H1 (cell line): Measurements from ENCODE around the gene SH3PXD2B. TPM values are rescaled to one million over a fixed set of nuclear protein-coding genes. Genes with fewer than 3 reads are reported as not detected.

ENCODE experiments used
- CTCF ChIA-PET: fragments of 300-600 bp; sonication (Branson Sonifier 250); formaldehyde crosslinking; loops from one replicate; lab custom pipeline; 2021; ENCODE audit not compliant: partially characterized antibody; lab: Charles Lee
- POLR2A ChIA-PET: fragments of 300-600 bp; sonication (Branson Sonifier 250); formaldehyde crosslinking; loops from one replicate; lab custom pipeline; 2021; ENCODE audit warnings: inconsistent platforms; ENCODE audit not compliant: partially characterized antibody; lab: Charles Lee
- DNase-seq, 2 experiments: peaks; one replicate each; pipeline versions ENCODE4 v3.0.0 to v3.0.0-alpha.2; 2010 to 2022; ENCODE audit warnings: low spot score in 2 of 2, low read depth in 1 of 2, mixed read lengths in 1 of 2
- FAIRE-seq: peaks from 2 replicates; lab custom pipeline; 2011; peaks lifted over from hg19 to GRCh38; lab: Jason Lieb, UNC
- H2AFZ ChIP-seq: 2 replicates; pipeline ENCODE4 v1.8.1; 2012; ENCODE audit warnings: low read length, inconsistent platforms
- H2AK5ac ChIP-seq: 2 replicates; pipeline ENCODE4 v1.6.1; 2013; ENCODE audit warnings: low read depth, low read length
- H2BK120ac ChIP-seq: replicated peaks from 2 replicates; pipeline ENCODE3; 2013; ENCODE audit warnings: low read depth, low read length, inconsistent platforms
- H2BK12ac ChIP-seq: 2 replicates; pipeline ENCODE4 v1.6.1; 2013; ENCODE audit warnings: low read depth, low read length
- H2BK15ac ChIP-seq: 2 replicates; pipeline ENCODE4 v1.6.1; 2013; ENCODE audit warnings: low read length
- H2BK20ac ChIP-seq: 2 replicates; pipeline ENCODE4 v1.6.1; 2013; ENCODE audit warnings: low read length
- H2BK5ac ChIP-seq: 2 replicates; pipeline ENCODE4 v1.6.1; 2013; ENCODE audit warnings: low read depth, low read length
- H3K14ac ChIP-seq: 2 replicates; pipeline ENCODE4 v1.6.1; 2013; ENCODE audit warnings: inconsistent platforms; ENCODE audit not compliant: insufficient read length
- H3K18ac ChIP-seq: 2 replicates; pipeline ENCODE4 v1.6.1; 2013; ENCODE audit warnings: low read length; ENCODE audit errors: extremely low read depth
- H3K23ac ChIP-seq: 2 replicates; pipeline ENCODE4 v1.6.1; 2013; ENCODE audit warnings: inconsistent platforms; ENCODE audit not compliant: insufficient read length
- H3K23me2 ChIP-seq: 2 replicates; pipeline ENCODE4 v1.6.1; 2013; ENCODE audit warnings: low read depth, low read length
- H3K27ac ChIP-seq: 2 replicates; pipeline ENCODE4 v1.6.1; 2011; ENCODE audit warnings: low read depth, low read length, inconsistent platforms
- H3K27me3 ChIP-seq, 4 experiments: replicated peaks in 1 of 4; 1 replicate in 1 of 4; 2 replicates in 3 of 4; pipeline versions ENCODE4 v1.6.1 to v1.8.1; 2011 to 2013; ENCODE audit warnings: low read length in 3 of 4, mild to moderate bottlenecking in 3 of 4, inconsistent platforms in 2 of 4, mixed read lengths in 2 of 4, moderate library complexity in 1 of 4; ENCODE audit not compliant: control insufficient read depth in 3 of 4, insufficient read depth in 3 of 4; ENCODE audit errors: extremely low read depth in 1 of 4
- H3K36me3 ChIP-seq, 4 experiments: 2 replicates each; pipeline versions ENCODE4 v1.6.1 to v1.8.1; 2011 to 2013; ENCODE audit warnings: mild to moderate bottlenecking in 4 of 4, low read length in 3 of 4, moderate library complexity in 2 of 4, control low read depth in 1 of 4, inconsistent platforms in 1 of 4; ENCODE audit not compliant: insufficient read depth in 4 of 4, control insufficient read depth in 2 of 4
- H3K4ac ChIP-seq: replicated peaks from 2 replicates; pipeline ENCODE3; 2013; ENCODE audit warnings: low read length, low read depth, mixed read lengths, inconsistent platforms; ENCODE audit not compliant: insufficient read length
- H3K4me1 ChIP-seq, 4 experiments: replicated peaks in 1 of 4; 1 replicate in 1 of 4; 2 replicates in 3 of 4; pipeline versions ENCODE4 v1.6.1 to v1.8.1; 2011 to 2013; ENCODE audit warnings: low read length in 3 of 4, inconsistent platforms in 2 of 4, mixed read lengths in 1 of 4; ENCODE audit not compliant: insufficient read depth in 4 of 4, control insufficient read depth in 3 of 4
- H3K4me2 ChIP-seq, 2 experiments: 2 replicates each; pipeline versions ENCODE4 v1.6.1 to v1.8.1; 2011 to 2013; ENCODE audit warnings: low read depth in 2 of 2, low read length in 2 of 2, control low read depth in 1 of 2, inconsistent platforms in 1 of 2, mild to moderate bottlenecking in 1 of 2; ENCODE audit not compliant: insufficient read depth in 1 of 2
- H3K4me3 ChIP-seq, 4 experiments: fragments of 200-600, 300-600 bp in 1 of 4; sonication (generic), shearing (Covaris generic), sonication (Bioruptor Twin) in 1 of 4; 2 replicates each; pipeline versions ENCODE4 v1.5.1 to v1.8.1; 2011 to 2016; ENCODE audit warnings: low read length in 4 of 4, low read depth in 3 of 4, control low read depth in 2 of 4, inconsistent platforms in 2 of 4, mild to moderate bottlenecking in 2 of 4, mixed read lengths in 1 of 4, moderate library complexity in 1 of 4; ENCODE audit not compliant: insufficient read depth in 2 of 4; ENCODE audit errors: extremely low read depth in 1 of 4
- H3K56ac ChIP-seq: replicated peaks from 2 replicates; pipeline ENCODE3; 2013; ENCODE audit warnings: low read depth, mild to moderate bottlenecking, mixed read lengths, low read length, inconsistent platforms; ENCODE audit not compliant: insufficient read length
- H3K79me1 ChIP-seq: 2 replicates; pipeline ENCODE4 v1.6.1; 2013; ENCODE audit warnings: low read depth, low read length, control low read depth
- H3K79me2 ChIP-seq, 2 experiments: 2 replicates each; pipeline versions ENCODE4 v1.6.1 to v1.8.1; 2012 to 2013; ENCODE audit warnings: low read length in 2 of 2, mild to moderate bottlenecking in 2 of 2, inconsistent platforms in 1 of 2; ENCODE audit not compliant: insufficient read depth in 2 of 2, control insufficient read depth in 1 of 2
- H3K9ac ChIP-seq, 4 experiments: replicated peaks in 1 of 4; 1 replicate in 1 of 4; 2 replicates in 3 of 4; pipeline versions ENCODE4 v1.6.1 to v1.8.1; 2011 to 2013; ENCODE audit warnings: low read depth in 3 of 4, low read length in 3 of 4, control low read depth in 2 of 4, mild to moderate bottlenecking in 2 of 4, moderate library complexity in 2 of 4, inconsistent platforms in 1 of 4; ENCODE audit errors: extremely low read depth in 1 of 4
- H3K9me3 ChIP-seq, 2 experiments: 2 replicates each; pipeline versions ENCODE4 v1.6.1 to v1.8.1; 2012 to 2013; ENCODE audit warnings: mild to moderate bottlenecking in 2 of 2, moderate library complexity in 2 of 2, control low read depth in 1 of 2, inconsistent platforms in 1 of 2, low read depth in 1 of 2, low read length in 1 of 2, mixed read lengths in 1 of 2; ENCODE audit not compliant: insufficient read depth in 2 of 2
- H4K20me1 ChIP-seq, 2 experiments: replicated peaks in 1 of 2; 2 replicates each; pipeline versions ENCODE3 to v1.8.1; 2011 to 2013; ENCODE audit warnings: inconsistent platforms in 2 of 2, low read length in 2 of 2, mild to moderate bottlenecking in 1 of 2; ENCODE audit not compliant: insufficient read depth in 2 of 2, control insufficient read depth in 1 of 2
- H4K5ac ChIP-seq: 2 replicates; pipeline ENCODE4 v1.6.1; 2013; ENCODE audit warnings: low read length, low read depth, mixed read lengths, inconsistent platforms; ENCODE audit not compliant: insufficient read length
- H4K8ac ChIP-seq: 2 replicates; pipeline ENCODE4 v1.8.0; 2013; ENCODE audit warnings: mild to moderate bottlenecking, moderate library complexity, low read length, inconsistent platforms; ENCODE audit not compliant: insufficient read depth; ENCODE audit errors: extremely low read depth
- H4K91ac ChIP-seq: replicated peaks from 2 replicates; pipeline ENCODE3; 2013; ENCODE audit warnings: low read length, mixed read lengths, inconsistent platforms; ENCODE audit not compliant: insufficient read length
- JUN ChIP-seq: IDR thresholded peaks from 2 replicates; pipeline ENCODE4 v1.6.1; 2011; ENCODE audit warnings: low read depth, mild to moderate bottlenecking, improper control_type of control experiment, low read length
- TAF7 ChIP-seq: optimal IDR thresholded peaks from 2 replicates; pipeline ENCODE3; 2011; ENCODE audit warnings: low read depth, mild to moderate bottlenecking, inconsistent platforms, low read length, moderate library complexity, borderline replicate concordance
- TBP ChIP-seq: IDR thresholded peaks from 2 replicates; pipeline ENCODE4 v1.6.1; 2011; ENCODE audit warnings: low read depth, low read length, improper control_type of control experiment
- WGBS, 2 experiments: shearing (Covaris generic) in 1 of 2; methylation state at CpG; one replicate each; pipeline versions ENCODE4 v1.1.6 to v1.1.7; 2013 to 2015; ENCODE audit warnings: low lambda C conversion rate in 2 of 2, mixed read lengths in 2 of 2, inconsistent platforms in 1 of 2, low coverage in 1 of 2, missing lambda C conversion rate in 1 of 2; ENCODE audit not compliant: insufficient replicate concordance in 2 of 2, insufficient coverage in 1 of 2, insufficient read length in 1 of 2; ENCODE audit errors: extremely low coverage in 1 of 2, missing lambda C conversion rate in 1 of 2; 5-methylcytosine and 5-hydroxymethylcytosine counted together
- polyA plus RNA-seq, 7 experiments: library from polyadenylated mRNA; depleted of rRNA in 3 of 7; stranded (reverse) in 5 of 7; unstranded in 2 of 7; fragments of >200 nt in 5 of 7; fragments of 200-250 nt in 2 of 7; gene quantifications; 1 replicate in 5 of 7; 2 replicates in 1 of 7; 4 replicates in 1 of 7; pipeline versions ENCODE4 v1.2.1 to v1.2.3, GENCODE V29; 2011 to 2013; ENCODE audit warnings: missing spikeins in 2 of 7, mixed read lengths in 2 of 7
- total RNA-seq: library from RNA; stranded (reverse); fragmentation: NEBNext Ultra II Directional; extraction: Animal tissue kit (Norgen Biotek cat#: 25700); gene quantifications from 2 replicates; pipeline ENCODE4 v1.2.1, GENCODE V29; 2021

The SH3PXD2B gene
- total and polyA plus RNA-seq, 2 of the 8 experiments (the other 6 are each of a cell fraction or from before 2014, with no cell fraction given): 32.9 to 72.9 TPM

GRCh38 chr5:172303572-172304335 lies 150.6 kb downstream of the SH3PXD2B start:
- Histone ChIP-seq H3K79me1 (no peaks in the 10 kb centered on the region), H4K5ac (no peak overlapping the region), H3K27me3 (no peaks in the 10 kb centered on the region), H3K79me2 (no peaks in the 10 kb centered on the region), H3K23me2 (no peaks in the 10 kb centered on the region), H2AFZ (no peak overlapping the region), H3K14ac (no peak overlapping the region), H2BK120ac (no peak overlapping the region), H3K4ac (no peak overlapping the region), H3K23ac (no peak overlapping the region), H2BK20ac (no peak overlapping the region), H3K4me2 (no peak overlapping the region), H3K9me3 (0 out of 4 replicates have a peak, but pooled peaks cover 0 to 5% of the 10 kb centered on the region in 2 experiments), H2AK5ac (no peak overlapping the region), H3K36me3 (no peaks in the 10 kb centered on the region), H3K4me1 (no peaks in the 10 kb centered on the region), H2BK12ac (no peak overlapping the region), H3K4me3 (no peak overlapping the region), H4K20me1 (no peaks in the 10 kb centered on the region), H3K9ac (no peak overlapping the region), H3K18ac (no peak overlapping the region), H2BK15ac (no peak overlapping the region), H3K56ac (no peak overlapping the region), H3K27ac (no peak overlapping the region), H2BK5ac (no peak overlapping the region), H4K91ac (no peak overlapping the region), H4K8ac (no peak overlapping the region)
- WGBS, 2 experiments: 35% methylated on average over 3 of the region's 3 CpGs; no CpG with 5 or more reads in 1 of the 2 experiments
- TF ChIP-seq JUN: no peak
- peak; percentile 45 for TF ChIP-seq TAF7
- TF ChIP-seq TBP: peak; percentile 96
- ChIA-PET POLR2A (interaction anchor here (0.6 to 1.2 kb wide), 3 partner anchors 21 to 32 kb away, joined by 3 to 5 read pairs (median 3); partner anchors contain the start of gene UBTD2), CTCF (interaction anchor here (0.8 to 2.8 kb wide), 3 partner anchors 10 to 29 kb away, joined by 3 to 17 read pairs (median 4); no protein-coding TSS in a partner anchor)
- no peak for FAIRE-seq
- no peak for DNase-seq
